ENCODE measurements around the gene DDOST. TPM values are rescaled to one million over a fixed set of nuclear protein-coding genes. Genes with fewer than 3 reads are reported as not detected.

The DDOST gene
- total and polyA plus RNA-seq, 2 experiments from 2014 or later: 151 to 270 TPM

Other genes starting within 250 kb of the DDOST start
- gene CAMK2N1, start 175.2 kb downstream of the DDOST start, total RNA-seq (2014; rRNA removed; shearing (Covaris generic)): 0.52 and 0.82 TPM in 2 replicates
- gene CAMK2N1, start 175.2 kb downstream of the DDOST start, polyA plus RNA-seq (2016; fragmentation: Nextera tagmentation; extraction: Ambion mirVana): 2.9 and 4.6 TPM in 2 replicates
- gene MUL1, start 153.2 kb downstream of the DDOST start, total RNA-seq (2014; rRNA removed; shearing (Covaris generic)): 23.7 and 26.2 TPM in 2 replicates
- gene MUL1, start 153.2 kb downstream of the DDOST start, polyA plus RNA-seq (2016; fragmentation: Nextera tagmentation; extraction: Ambion mirVana): 8.1 and 8.9 TPM in 2 replicates
- gene FAM43B, start 108.8 kb downstream of the DDOST start, total RNA-seq (2014; rRNA removed; shearing (Covaris generic)): 3.0 and 3.6 TPM in 2 replicates
- gene FAM43B, start 108.8 kb downstream of the DDOST start, polyA plus RNA-seq (2016; fragmentation: Nextera tagmentation; extraction: Ambion mirVana): 0.66 and 1.1 TPM in 2 replicates
- gene CDA, start 72.3 kb downstream of the DDOST start, total RNA-seq (2014; rRNA removed; shearing (Covaris generic)): 1.7 and 2.5 TPM in 2 replicates
- gene CDA, start 72.3 kb downstream of the DDOST start, polyA plus RNA-seq (2016; fragmentation: Nextera tagmentation; extraction: Ambion mirVana): 13.6 and 16.4 TPM in 2 replicates
- 34.5 and 42.7 TPM in 2 replicates for gene PINK1, start 27.9 kb downstream of the DDOST start, total RNA-seq (2014; rRNA removed; shearing (Covaris generic))
- 18.3 and 20.8 TPM in 2 replicates for gene PINK1, start 27.9 kb downstream of the DDOST start, polyA plus RNA-seq (2016; fragmentation: Nextera tagmentation; extraction: Ambion mirVana)
- 13.3 and 18.6 TPM in 2 replicates for gene KIF17, start 56.6 kb upstream of the DDOST start, total RNA-seq (2014; rRNA removed; shearing (Covaris generic))
- 5.9 and 7.4 TPM in 2 replicates for gene KIF17, start 56.6 kb upstream of the DDOST start, polyA plus RNA-seq (2016; fragmentation: Nextera tagmentation; extraction: Ambion mirVana)
- gene SH2D5, start 71.3 kb upstream of the DDOST start, total RNA-seq (2014; rRNA removed; shearing (Covaris generic)): 24.8 and 29.2 TPM in 2 replicates
- 4.6 and 5.0 TPM in 2 replicates for gene SH2D5, start 71.3 kb upstream of the DDOST start, polyA plus RNA-seq (2016; fragmentation: Nextera tagmentation; extraction: Ambion mirVana)
- 85.5 and 89.1 TPM in 2 replicates for gene HP1BP3, start 125.9 kb upstream of the DDOST start, total RNA-seq (2014; rRNA removed; shearing (Covaris generic))
- gene HP1BP3, start 125.9 kb upstream of the DDOST start, polyA plus RNA-seq (2016; fragmentation: Nextera tagmentation; extraction: Ambion mirVana): 112 and 117 TPM in 2 replicates

Measured in GM23338 (cell line).